GM18861 (cell line): ENCODE data around the gene RNF114.
A peak's percentile ranks its signal among the peaks of the same experiment; 100 is the strongest.
"Not testable (repeated sequence)": the region's sequence is repeated elsewhere in the genome, so short reads cannot be mapped to it uniquely, and the experiment has no call there.

ENCODE experiments used
- ATAC-seq: cut with Tn5 transposase; IDR thresholded peaks from one replicate; pipeline ENCODE4 v1.9.1; 2021; ENCODE audit not compliant: unreplicated experiment

The RNF114 gene

GRCh38 chr20:49961413-49961812, 25.2 kb downstream of the RNF114 start:
- no peak for ATAC-seq

GRCh38 chr20:49964964-49965780, 29.0 kb downstream of the RNF114 start:
- ATAC-seq = no peak

- no peak for ATAC-seq
These were observed 29.6 kb downstream of the RNF114 start for GRCh38 chr20:49965781-49966305.

GRCh38 chr20:49966861-49967260, 30.7 kb downstream of the RNF114 start:
- ATAC-seq = no peak

GRCh38 chr20:49969234-49969633, 33.0 kb downstream of the RNF114 start:
- no peak for ATAC-seq

GRCh38 chr20:49969946-49970345, 33.7 kb downstream of the RNF114 start:
- no peak for ATAC-seq

GRCh38 chr20:49970498-49970897, 34.3 kb downstream of the RNF114 start:
- no peak for ATAC-seq

GRCh38 chr20:49973981-49974380, 37.8 kb downstream of the RNF114 start:
- ATAC-seq = no peak

GRCh38 chr20:49976542-49976941, 40.3 kb downstream of the RNF114 start:
- ATAC-seq = no peak

GRCh38 chr20:49977740-49978139, 41.5 kb downstream of the RNF114 start:
- not testable (repeated sequence) for ATAC-seq

GRCh38 chr20:49978685-49979029, 42.5 kb downstream of the RNF114 start:
- no peak for ATAC-seq

GRCh38 chr20:49979030-49979832, 43.0 kb downstream of the RNF114 start:
- no peak for ATAC-seq

- ATAC-seq = no peak
These were observed 44.2 kb downstream of the RNF114 start for GRCh38 chr20:49980140-49981008.

- no peak for ATAC-seq
These were observed 45.2 kb downstream of the RNF114 start for GRCh38 chr20:49981218-49982071.

- ATAC-seq = no peak
These were observed 45.8 kb downstream of the RNF114 start for GRCh38 chr20:49982072-49982345.

GRCh38 chr20:49982346-49983122, 46.3 kb downstream of the RNF114 start, which contains the start of gene SNAI1:
SNAI1 (plus strand) TSS chr20:49982980; CDS start chr20:49983060, 80 bp downstream.
- ATAC-seq = peak; percentile 66

- ATAC-seq = no peak
These were observed 47.1 kb downstream of the RNF114 start for GRCh38 chr20:49983123-49983847.

GRCh38 chr20:49983848-49984408, 47.7 kb downstream of the RNF114 start:
- ATAC-seq = no peak
